Astrocyte of the cerebellum (primary cell): ENCODE measurements around the gene WDR93.

Experiments used
- DNase-seq: peaks from one replicate; pipeline ENCODE4 v3.0.0-alpha.2; 2011; ENCODE audit warnings: low read depth
- H3K4me3 ChIP-seq: 2 replicates; pipeline ENCODE4 v1.5.1; 2011; ENCODE audit warnings: mild to moderate bottlenecking, low read depth, low read length, moderate library complexity
- CTCF ChIP-seq: IDR thresholded peaks from 2 replicates; pipeline ENCODE4 v1.5.1; 2012; ENCODE audit warnings: low read length, low read depth, moderate library complexity, mild to moderate bottlenecking; ENCODE audit errors: missing control alignments
- in situ Hi-C: cut with HindIII; loops from 2 replicates; pipeline ENCODE4 v1.10.0; 2017; ENCODE audit warnings: low sequenced_read_pairs

WDR93 gene

DNA sequence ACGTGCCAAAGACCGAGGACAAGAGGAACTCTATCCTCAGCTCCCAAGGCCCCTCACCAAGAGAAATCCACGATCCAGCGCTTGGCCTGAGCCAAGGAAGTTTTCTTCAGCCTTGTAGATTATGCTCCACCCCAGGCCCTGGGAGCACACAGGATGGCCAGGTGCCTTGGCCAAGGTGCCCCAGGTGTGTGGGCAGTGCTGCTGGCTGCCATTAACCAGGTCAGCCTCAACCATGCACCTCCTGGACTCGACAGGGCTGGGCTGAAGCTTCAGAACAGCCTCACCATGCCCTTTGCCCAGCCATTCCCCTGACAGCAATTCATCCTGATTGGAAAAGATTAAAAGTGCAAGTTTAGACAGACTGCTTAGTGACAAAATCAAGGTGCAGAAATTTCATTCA lies 71.3 kb downstream of the WDR93 start:
- no peak overlapping the region for H3K4me3 ChIP-seq
- no peak for DNase-seq
- in situ Hi-C loops, result no loop called here
- no peak for TF ChIP-seq CTCF

DNA sequence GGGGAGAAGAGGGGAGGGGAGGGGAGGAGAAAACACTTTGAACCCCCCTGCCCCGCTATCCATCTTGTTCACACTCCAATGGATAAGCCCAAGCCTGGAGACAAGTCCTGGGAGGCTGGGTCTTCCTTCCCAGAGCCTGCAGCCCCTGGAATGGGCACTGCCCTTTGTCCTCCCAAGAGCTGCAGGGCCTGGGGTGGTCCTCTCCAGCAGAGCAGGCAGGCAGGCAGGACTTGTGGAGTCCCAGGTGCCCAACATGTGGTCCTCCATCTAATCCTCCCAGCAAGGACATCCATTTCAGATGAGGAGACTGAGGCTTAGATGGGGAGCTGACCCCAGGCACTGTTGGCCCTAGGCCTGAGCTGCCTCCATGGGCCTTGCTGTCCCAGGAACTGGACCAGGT lies 75.1 kb downstream of the WDR93 start:
- in situ Hi-C loops, result no loop called here
- no peak overlapping the region for H3K4me3 ChIP-seq
- TF ChIP-seq CTCF, result no peak
- DNase-seq, result no peak

- no peak for TF ChIP-seq CTCF
- in situ Hi-C loops, result no loop called here
- H3K4me3 ChIP-seq, result no peak overlapping the region
- DNase-seq, result no peak
These were observed 76.0 kb downstream of the WDR93 start for GRCh38 chr15:89766357-89767311.

DNA sequence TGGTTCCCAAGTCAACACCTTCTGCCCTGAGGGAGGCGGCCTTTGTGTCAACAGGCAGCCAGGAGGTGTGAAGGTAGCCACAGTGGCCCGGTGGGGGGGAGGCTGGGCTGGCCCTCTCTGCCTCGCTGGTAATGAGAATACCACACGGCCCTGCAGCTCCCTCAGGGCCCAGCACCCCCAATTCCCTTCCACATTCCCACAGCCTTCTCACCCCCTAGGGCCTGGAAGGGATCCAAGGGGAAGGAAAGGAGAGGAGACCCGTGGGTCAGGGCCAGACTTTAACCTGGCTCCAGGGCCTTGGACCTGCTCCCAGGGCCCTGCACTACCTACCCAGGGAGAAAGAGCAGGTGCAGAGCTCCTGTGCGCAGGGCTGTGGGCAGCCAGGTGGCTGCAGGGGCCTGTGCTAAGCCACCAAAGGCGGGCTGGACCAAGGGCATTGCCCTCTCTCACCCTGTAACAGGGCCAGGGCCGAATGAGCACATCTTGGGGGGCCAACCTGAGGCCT lies 76.9 kb downstream of the WDR93 start:
- no peak overlapping the region for H3K4me3 ChIP-seq
- no peak for TF ChIP-seq CTCF
- no peak for DNase-seq
- in situ Hi-C loops, result no loop called here

DNA sequence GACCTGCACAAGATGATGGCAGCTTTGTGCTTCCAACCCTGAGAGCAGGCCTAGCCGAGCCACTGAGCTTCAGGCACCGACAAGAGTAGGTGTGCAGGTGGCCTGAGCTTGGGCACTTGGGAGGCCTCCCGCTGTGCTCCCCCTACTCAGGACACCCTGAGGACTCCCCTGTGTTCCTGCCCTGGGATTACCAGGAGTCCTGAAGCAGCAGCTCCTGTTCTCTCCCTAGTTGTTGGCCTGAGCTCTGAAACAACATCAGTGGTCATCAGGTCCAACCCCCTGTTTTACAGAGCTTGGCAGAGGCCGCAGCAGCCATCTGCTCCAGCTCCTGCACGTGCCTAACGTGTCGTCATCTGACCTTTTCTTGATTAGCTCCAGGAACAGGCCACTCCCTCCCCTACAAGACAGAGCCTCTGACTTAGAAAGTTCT lies 77.5 kb downstream of the WDR93 start:
- no peak overlapping the region for H3K4me3 ChIP-seq
- TF ChIP-seq CTCF, result no peak
- no peak for DNase-seq
- in situ Hi-C loops, result no loop called here

DNA sequence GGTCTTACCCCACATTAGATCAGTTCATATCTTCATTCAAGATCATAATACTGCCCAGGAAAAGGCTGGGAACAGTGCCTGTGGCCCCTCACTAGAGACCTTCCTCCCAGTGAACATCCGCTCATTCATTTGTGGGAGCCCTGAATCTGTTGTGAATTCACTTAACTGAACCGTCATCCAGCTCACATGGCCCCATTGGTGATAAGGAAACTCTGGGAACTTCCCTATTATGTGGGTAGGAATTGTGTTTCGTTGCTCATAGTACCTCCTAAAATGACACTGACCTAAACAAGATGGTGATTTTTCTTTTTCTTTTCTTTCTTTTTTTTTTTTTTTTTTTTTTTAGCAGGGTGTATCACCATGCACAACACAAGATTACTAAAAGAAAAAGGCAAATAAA lies 78.8 kb downstream of the WDR93 start:
- DNase-seq, result no peak
- TF ChIP-seq CTCF, result no peak
- in situ Hi-C loops, result no loop called here
- no peak overlapping the region for H3K4me3 ChIP-seq
